DOHH2 (cell line): ENCODE data around the gene HHAT.

ENCODE experiments used
- H3F3A ChIP-seq: fragments of 200-600 bp; sonication (generic), shearing (Covaris generic); 2 replicates; pipeline ENCODE4 v1.6.0; 2016; ENCODE audit warnings: antibody characterized with exemption, mild to moderate bottlenecking; ENCODE audit not compliant: control insufficient read depth, insufficient read depth
- H3K27ac ChIP-seq: fragments of 200-600 bp; sonication (generic); 2 replicates; pipeline ENCODE4 v1.5.1; 2014; ENCODE audit warnings: low read depth, mild to moderate bottlenecking, low read length, moderate library complexity
- H3K27me3 ChIP-seq: fragments of 200-600 bp; sonication (generic); 2 replicates; pipeline ENCODE4 v1.6.1; 2014; ENCODE audit warnings: mild to moderate bottlenecking, low read length, mixed read lengths; ENCODE audit not compliant: control insufficient read depth
- H3K36me3 ChIP-seq: fragments of 200-600 bp; sonication (generic); 2 replicates; pipeline ENCODE4 v1.6.1; 2014; ENCODE audit warnings: mild to moderate bottlenecking, low read length, moderate library complexity, mixed read lengths; ENCODE audit not compliant: control insufficient read depth
- H3K4me1 ChIP-seq: fragments of 200-600 bp; sonication (generic); 2 replicates; pipeline ENCODE4 v1.6.1; 2014; ENCODE audit warnings: mild to moderate bottlenecking, low read length, mixed read lengths; ENCODE audit not compliant: control insufficient read depth
- H3K4me2 ChIP-seq: fragments of 200-600 bp; sonication (generic); 2 replicates; pipeline ENCODE4 v1.6.0; 2014; ENCODE audit warnings: mild to moderate bottlenecking, low read length, moderate library complexity
- H3K4me3 ChIP-seq: fragments of 200-600 bp; sonication (generic); 2 replicates; pipeline ENCODE4 v1.5.1; 2014; ENCODE audit warnings: mild to moderate bottlenecking, low read length, mixed read lengths
- H3K79me2 ChIP-seq: fragments of 200-600 bp; sonication (generic); 2 replicates; pipeline ENCODE4 v1.6.1; 2014; ENCODE audit warnings: mild to moderate bottlenecking, low read length, mixed read lengths; ENCODE audit not compliant: control insufficient read depth
- H3K9me2 ChIP-seq: fragments of 200-600 bp; sonication (generic); replicated peaks from 2 replicates; pipeline ENCODE4 v1.6.1; 2014; ENCODE audit warnings: mild to moderate bottlenecking, low read length, mixed read lengths; ENCODE audit not compliant: control insufficient read depth
- H3K9me3 ChIP-seq: fragments of 200-600 bp; sonication (generic); 2 replicates; pipeline ENCODE4 v1.6.1; 2014; ENCODE audit warnings: antibody characterized with exemption, low read length, mixed read lengths; ENCODE audit not compliant: control insufficient read depth, insufficient read depth
- H4K20me1 ChIP-seq: fragments of 200-600 bp; sonication (generic); 2 replicates; pipeline ENCODE4 v1.6.0; 2014; ENCODE audit warnings: low read depth, mild to moderate bottlenecking, antibody characterized with exemption, low read length, moderate library complexity; ENCODE audit not compliant: control insufficient read depth, insufficient read depth
- EZH2phosphoT487 ChIP-seq: fragments of 200-600 bp; sonication (generic); IDR thresholded peaks from 2 replicates; pipeline ENCODE4 v1.6.1; 2017; ENCODE audit warnings: borderline replicate concordance, mild to moderate bottlenecking, antibody characterized with exemption, low read length, moderate library complexity, mixed read lengths
- TF ChIP-seq, protein P1 (sequence below): fragments of 200-600 bp; sonication (generic); IDR thresholded peaks from one replicate; pipeline ENCODE4 v1.5.1; 2014; ENCODE audit warnings: antibody characterized with exemption, mild to moderate bottlenecking, low read depth, low read length; ENCODE audit not compliant: poor library complexity, severe bottlenecking

The HHAT gene

GRCh38 chr1:210687582-210688279 is 359.0 kb downstream of the HHAT start:
- H3K9me2 ChIP-seq, result no peaks in the 10 kb centered on the region
- H3K9me3 ChIP-seq, result no peaks in the 10 kb centered on the region
- H3K4me1 ChIP-seq, result no peaks in the 10 kb centered on the region
- no peaks in the 10 kb centered on the region for H4K20me1 ChIP-seq
- H3F3A ChIP-seq, result no peaks in the 10 kb centered on the region
- H3K27me3 ChIP-seq, result no peaks in the 10 kb centered on the region
- TF ChIP-seq EZH2phosphoT487, result no peak
- TF ChIP-seq, protein P1, sequence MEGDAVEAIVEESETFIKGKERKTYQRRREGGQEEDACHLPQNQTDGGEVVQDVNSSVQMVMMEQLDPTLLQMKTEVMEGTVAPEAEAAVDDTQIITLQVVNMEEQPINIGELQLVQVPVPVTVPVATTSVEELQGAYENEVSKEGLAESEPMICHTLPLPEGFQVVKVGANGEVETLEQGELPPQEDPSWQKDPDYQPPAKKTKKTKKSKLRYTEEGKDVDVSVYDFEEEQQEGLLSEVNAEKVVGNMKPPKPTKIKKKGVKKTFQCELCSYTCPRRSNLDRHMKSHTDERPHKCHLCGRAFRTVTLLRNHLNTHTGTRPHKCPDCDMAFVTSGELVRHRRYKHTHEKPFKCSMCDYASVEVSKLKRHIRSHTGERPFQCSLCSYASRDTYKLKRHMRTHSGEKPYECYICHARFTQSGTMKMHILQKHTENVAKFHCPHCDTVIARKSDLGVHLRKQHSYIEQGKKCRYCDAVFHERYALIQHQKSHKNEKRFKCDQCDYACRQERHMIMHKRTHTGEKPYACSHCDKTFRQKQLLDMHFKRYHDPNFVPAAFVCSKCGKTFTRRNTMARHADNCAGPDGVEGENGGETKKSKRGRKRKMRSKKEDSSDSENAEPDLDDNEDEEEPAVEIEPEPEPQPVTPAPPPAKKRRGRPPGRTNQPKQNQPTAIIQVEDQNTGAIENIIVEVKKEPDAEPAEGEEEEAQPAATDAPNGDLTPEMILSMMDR, result no peak
- no peaks in the 10 kb centered on the region for H3K79me2 ChIP-seq
- no peak overlapping the region for H3K27ac ChIP-seq
- no peaks in the 10 kb centered on the region for H3K36me3 ChIP-seq
- no peak overlapping the region for H3K4me2 ChIP-seq
- no peak overlapping the region for H3K4me3 ChIP-seq

DNA sequence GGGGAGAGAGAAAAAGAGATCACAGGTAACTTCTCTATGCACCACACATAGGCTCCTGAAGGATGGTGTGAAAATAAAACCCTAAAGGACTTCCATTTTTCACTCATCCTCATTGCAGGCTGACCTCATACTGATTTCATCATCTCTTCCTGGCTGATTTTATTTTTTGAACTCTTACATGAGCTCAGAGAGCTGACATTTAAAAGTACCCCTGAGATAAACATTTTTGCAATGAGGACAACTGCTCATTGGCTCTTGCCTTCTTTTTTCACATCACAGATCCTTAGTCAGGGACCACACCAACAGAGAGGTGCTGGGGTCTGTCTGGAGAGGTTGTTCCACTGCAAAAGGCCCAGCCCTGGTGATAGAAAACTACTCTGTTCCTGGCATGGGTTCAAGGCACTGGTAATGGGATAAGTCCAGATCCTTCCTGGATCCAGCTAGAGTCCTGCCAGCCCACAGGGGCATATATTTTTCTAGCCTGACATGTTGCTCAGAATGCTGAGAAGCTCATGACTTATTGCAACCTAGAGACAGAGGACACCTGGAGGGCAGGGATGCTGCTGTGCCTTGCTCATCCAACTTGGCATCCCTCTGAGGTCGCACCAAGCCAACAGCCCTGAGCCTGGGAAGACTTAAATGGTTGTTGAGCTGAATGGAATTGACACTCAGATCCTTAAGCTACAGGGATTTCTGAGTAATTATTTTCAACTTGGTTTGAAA is 360.0 kb downstream of the HHAT start:
- H3K27me3 ChIP-seq, result no peaks in the 10 kb centered on the region
- H3K4me2 ChIP-seq, result no peak overlapping the region
- H3K79me2 ChIP-seq, result no peaks in the 10 kb centered on the region
- no peak overlapping the region for H3K4me3 ChIP-seq
- no peaks in the 10 kb centered on the region for H3K9me2 ChIP-seq
- H3F3A ChIP-seq, result no peaks in the 10 kb centered on the region
- H4K20me1 ChIP-seq, result no peaks in the 10 kb centered on the region
- TF ChIP-seq, protein P1, result no peak
- TF ChIP-seq EZH2phosphoT487, result no peak
- no peaks in the 10 kb centered on the region for H3K4me1 ChIP-seq
- H3K27ac ChIP-seq, result no peak overlapping the region
- H3K9me3 ChIP-seq, result no peaks in the 10 kb centered on the region
- H3K36me3 ChIP-seq, result no peaks in the 10 kb centered on the region

DNA sequence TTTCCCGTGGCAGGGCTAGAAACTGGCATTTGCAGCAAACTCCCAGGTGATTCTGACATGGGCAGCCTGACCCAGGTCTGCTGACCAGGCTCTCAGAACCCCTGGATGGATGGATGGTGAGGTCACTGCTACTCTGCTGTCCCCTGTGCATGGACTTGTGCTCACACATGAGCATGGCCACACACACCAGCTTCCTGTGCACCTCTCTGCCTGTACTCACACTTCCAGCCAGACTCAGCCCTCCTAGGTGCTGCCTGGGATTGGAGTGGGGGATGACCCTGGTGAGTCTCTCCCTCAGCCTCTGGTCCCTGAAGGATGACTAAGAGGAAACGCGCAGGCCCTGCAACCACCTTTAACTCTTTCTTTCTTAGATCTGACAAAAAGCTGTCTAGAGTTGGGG is 361.1 kb downstream of the HHAT start:
- Histone ChIP-seq H3K4me1 (no peaks in the 10 kb centered on the region), H3K27ac (no peak overlapping the region), H4K20me1 (no peaks in the 10 kb centered on the region), H3K9me2 (no peaks in the 10 kb centered on the region), H3K9me3 (no peaks in the 10 kb centered on the region), H3K79me2 (no peaks in the 10 kb centered on the region), H3K27me3 (no peaks in the 10 kb centered on the region), H3K4me3 (no peak overlapping the region), H3F3A (no peaks in the 10 kb centered on the region), H3K4me2 (no peak overlapping the region), H3K36me3 (no peaks in the 10 kb centered on the region)
- TF ChIP-seq EZH2phosphoT487, result no peak
- TF ChIP-seq, protein P1, result no peak
